Measurements from ENCODE around the gene KRT16.
"Not testable (repeated sequence)": the region's sequence is repeated elsewhere in the genome, so short reads cannot be mapped to it uniquely, and the experiment has no call there.

Gene KRT16

DNA sequence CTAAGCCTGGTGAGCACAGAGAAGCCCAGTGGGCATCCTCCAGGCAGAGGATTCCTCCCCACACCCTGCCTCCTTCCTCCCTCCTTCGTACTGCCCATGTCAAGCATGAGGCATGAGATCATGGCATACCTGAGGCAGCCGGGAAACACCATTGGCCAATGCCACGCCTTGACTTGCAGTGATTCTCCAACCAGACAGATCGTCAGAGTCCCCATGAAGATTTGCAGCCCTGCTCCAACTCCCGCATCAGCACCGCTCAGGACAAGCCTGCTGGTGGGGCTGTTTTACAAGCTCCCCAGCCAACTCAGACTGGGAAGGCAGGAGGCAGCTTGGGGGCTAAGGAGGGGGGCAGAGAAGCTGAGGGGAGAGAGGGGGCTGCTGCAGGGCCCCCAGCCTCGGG, 2.9 kb upstream of the KRT16 start:
- DNase-seq, result no peak
- TF ChIP-seq POLR2A (IDR thresholded peaks at IDR 0.05; ENCODE audit: low read length) (no peak), GATA1 (IDR thresholded peaks at IDR 0.05; ENCODE audit: low read depth, low read length) (no peak)

DNA sequence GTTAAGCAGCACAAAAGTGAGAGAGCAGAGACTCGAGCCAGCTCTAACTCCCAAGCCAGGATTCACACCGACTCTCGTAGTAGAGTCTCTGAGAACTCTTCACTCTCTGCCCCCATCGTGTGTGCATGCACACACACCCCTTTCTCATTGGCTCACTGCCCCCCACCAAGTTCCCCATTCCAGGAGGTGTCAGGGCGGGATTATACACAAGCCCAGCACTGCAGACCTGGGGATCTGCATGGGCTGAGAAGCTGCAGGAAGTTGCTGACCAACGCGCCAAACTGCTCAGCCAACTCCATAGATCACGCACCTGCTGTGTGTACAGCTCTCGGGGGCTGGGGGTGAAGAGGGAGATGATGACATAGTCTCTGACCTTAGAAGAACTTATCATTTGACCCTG, 2.2 kb upstream of the KRT16 start:
- DNase-seq, result not testable (repeated sequence)

DNA sequence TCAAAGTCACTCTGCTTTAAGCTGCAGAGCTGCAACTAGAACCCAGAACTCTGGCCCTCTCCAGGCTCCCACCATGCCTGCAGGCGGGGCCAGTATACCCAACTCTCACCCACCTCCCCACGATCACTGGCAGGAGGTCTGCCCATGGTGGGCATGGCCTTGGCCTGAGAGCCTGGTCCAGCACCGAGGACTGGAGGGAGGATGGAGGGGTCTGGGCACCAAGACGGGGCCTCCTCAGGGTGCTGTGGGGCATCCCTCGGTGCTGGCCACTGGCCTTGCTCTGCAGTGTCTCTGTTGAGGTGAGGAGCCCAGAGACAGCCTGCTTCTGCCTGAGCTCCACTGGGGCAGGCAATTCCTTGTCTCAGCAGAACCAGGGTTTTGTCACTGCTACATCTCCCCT, 1.5 kb upstream of the KRT16 start:
- DNase-seq, result no peak
- no peak for TF ChIP-seq POLR2A (IDR thresholded peaks at IDR 0.05; ENCODE audit: low read length)
- no peak for TF ChIP-seq GATA1 (IDR thresholded peaks at IDR 0.05; ENCODE audit: low read depth, low read length)

DNA sequence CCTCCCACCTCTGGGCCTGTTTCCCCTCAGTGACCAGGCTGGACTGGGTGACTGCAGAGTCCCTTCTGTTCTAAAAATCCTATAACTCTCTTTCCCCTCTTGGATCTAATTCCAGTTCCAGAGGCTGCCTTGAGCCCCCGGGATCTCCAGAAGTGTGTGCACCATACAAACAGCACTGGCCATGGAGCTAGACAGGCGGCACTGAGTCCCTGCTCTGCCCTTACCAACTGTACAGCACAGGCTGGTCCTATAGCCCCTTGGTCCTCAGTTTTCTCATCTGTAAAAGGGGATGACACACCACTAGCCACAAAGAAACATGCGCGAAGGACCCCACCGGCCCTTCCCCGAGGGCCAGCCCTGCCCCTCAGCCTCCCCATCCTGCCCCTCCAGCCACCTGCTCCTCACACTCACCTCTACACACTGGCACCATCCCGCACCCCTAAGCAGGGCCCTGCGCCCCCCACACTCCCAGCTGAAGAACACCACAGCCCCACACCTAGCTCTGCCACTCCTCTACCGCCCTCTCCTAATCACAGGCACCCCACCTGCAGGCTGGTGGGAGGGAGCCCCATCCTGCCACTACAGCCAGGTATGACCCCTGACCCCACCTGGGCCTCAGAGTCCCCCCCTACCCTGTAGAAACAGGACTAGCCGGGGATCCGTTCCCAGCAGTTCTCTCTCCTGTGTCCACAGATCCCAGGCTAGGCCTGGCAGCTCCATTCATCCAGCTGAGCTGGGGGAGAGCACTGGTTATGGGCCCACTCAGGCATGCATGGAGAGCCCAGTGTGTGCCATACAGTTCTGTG, 913 bp upstream of the KRT16 start:
- no peak for DNase-seq
- TF ChIP-seq POLR2A (IDR thresholded peaks at IDR 0.05; ENCODE audit: low read length), result no peak
- no peak for TF ChIP-seq GATA1 (IDR thresholded peaks at IDR 0.05; ENCODE audit: low read depth, low read length)

GRCh38 chr17:41610965-41611640, 1.5 kb downstream of the KRT16 start:
- no peak for DNase-seq
- TF ChIP-seq POLR2A (IDR thresholded peaks at IDR 0.05; ENCODE audit: low read length) (no peak), GATA1 (IDR thresholded peaks at IDR 0.05; ENCODE audit: low read depth, low read length) (no peak)

DNA sequence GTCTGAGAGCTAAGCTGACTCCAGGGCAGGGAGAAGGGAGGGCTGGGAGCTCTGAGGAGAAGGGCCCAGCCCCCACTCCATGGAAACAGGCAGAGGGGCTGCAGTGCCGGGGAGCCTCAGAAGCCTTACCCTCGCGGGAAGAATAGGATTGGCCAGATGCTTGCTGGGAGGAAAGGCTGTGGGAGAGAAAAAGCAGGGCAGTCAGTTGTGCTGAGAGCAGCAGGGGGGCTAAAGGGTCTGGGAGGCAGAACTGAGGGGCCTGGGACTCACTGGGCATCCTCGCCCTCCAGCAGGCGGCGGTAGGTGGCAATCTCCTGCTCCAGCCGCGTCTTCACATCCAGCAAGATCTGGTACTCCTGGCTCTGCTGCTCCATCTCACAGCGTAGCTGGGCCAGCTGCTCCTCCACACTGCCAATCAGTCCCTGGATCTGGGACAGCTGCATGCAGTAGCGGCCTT, 2.5 kb downstream of the KRT16 start:
- DNase-seq, result not testable (repeated sequence)

- not testable (repeated sequence) for DNase-seq
Measured at GRCh38 chr17:41606930-41607329, 5.6 kb downstream of the KRT16 start.

GRCh38 chr17:41602524-41602923, 10.0 kb downstream of the KRT16 start:
- no peak for DNase-seq

GRCh38 chr17:41600318-41600717, 12.2 kb downstream of the KRT16 start:
- DNase-seq, result no peak
- no peak for TF ChIP-seq GATA1 (IDR thresholded peaks at IDR 0.05; ENCODE audit: low read depth, low read length)
- no peak for TF ChIP-seq POLR2A (IDR thresholded peaks at IDR 0.05; ENCODE audit: low read length)

More at GRCh38 chr17:41602524-41602923, 10.0 kb downstream of the KRT16 start:
- no peak for TF ChIP-seq GATA1 (IDR thresholded peaks at IDR 0.05; ENCODE audit: low read depth, low read length)
- no peak for TF ChIP-seq POLR2A (IDR thresholded peaks at IDR 0.05; ENCODE audit: low read length)

GRCh38 chr17:41599680-41600079, 12.9 kb downstream of the KRT16 start:
- DNase-seq, result no peak

GRCh38 chr17:41595585-41595984, 17.0 kb downstream of the KRT16 start:
- no peak for TF ChIP-seq POLR2A (IDR thresholded peaks at IDR 0.05; ENCODE audit: low read length)
- no peak for TF ChIP-seq GATA1 (IDR thresholded peaks at IDR 0.05; ENCODE audit: low read depth, low read length)
- DNase-seq, result no peak

More at GRCh38 chr17:41599680-41600079, 12.9 kb downstream of the KRT16 start:
- TF ChIP-seq GATA1 (IDR thresholded peaks at IDR 0.05; ENCODE audit: low read depth, low read length) (no peak), POLR2A (IDR thresholded peaks at IDR 0.05; ENCODE audit: low read length) (no peak)

DNA sequence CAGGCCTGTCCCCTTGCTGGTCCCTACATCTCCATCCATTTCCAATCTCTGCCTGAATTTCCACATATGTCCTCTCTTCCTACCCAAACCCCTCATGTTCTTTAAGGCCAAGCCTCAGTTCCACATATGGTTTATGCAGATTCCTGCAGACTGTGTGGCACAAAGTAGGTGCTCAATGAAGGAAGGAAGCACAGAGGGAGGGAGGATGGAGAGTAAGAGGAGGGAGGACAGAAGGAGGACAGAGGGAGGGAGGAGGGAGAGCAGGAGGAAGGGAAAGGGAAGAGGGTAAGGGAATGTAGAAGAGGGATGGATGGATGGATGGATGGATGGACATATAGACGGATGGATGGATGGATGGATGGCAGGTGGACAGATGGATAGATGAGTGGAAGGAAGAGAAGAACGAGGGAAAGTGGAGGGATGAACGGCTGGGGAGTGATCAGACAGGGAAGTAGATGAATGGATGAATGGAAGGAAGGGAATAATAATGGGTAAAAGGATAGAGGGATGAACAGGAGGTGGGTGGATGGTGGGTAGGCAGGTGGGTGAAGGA, 18.1 kb downstream of the KRT16 start:
- no peak for DNase-seq
- TF ChIP-seq POLR2A (IDR thresholded peaks at IDR 0.05; ENCODE audit: low read length) (no peak), GATA1 (IDR thresholded peaks at IDR 0.05; ENCODE audit: low read depth, low read length) (no peak)

GRCh38 chr17:41593306-41593981, 19.1 kb downstream of the KRT16 start:
- TF ChIP-seq POLR2A (IDR thresholded peaks at IDR 0.05; ENCODE audit: low read length) (no peak), GATA1 (IDR thresholded peaks at IDR 0.05; ENCODE audit: low read depth, low read length) (no peak)
- DNase-seq, result no peak

DNA sequence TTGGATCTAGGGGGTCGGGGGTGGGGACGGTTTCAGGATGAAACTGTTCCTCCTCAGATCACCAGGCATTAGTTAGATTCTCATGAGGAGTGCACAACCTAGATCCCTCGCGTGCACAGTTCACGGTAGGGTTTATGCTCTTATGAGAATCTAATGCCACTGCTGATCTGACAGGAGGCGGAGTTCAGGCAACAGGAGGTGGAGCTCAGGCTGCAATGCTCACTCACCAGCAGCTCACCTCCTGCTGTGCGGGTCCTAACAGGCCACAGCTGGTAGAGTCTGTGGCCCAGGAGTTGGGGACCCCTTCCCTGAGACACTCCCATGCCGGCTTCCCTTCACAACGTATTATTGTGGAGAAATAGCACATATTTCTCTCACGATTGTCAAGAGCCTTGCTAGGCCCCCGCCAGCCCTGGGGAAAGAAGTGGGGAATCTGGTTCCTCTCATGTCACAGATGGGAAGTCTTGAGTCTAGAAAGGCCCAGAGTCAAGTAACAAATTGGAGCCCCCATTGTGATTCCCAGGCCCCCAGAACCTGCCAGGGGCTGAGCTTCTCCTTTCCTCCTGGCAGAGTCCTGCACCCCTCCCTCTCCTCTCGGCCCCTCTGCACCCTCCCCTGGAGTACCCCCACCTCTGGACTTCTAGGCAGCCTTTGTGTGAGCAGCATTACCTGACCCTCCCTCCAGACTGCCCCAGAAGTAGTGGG, 19.8 kb downstream of the KRT16 start:
- DNase-seq, result no peak
- no peak for TF ChIP-seq GATA1 (IDR thresholded peaks at IDR 0.05; ENCODE audit: low read depth, low read length)
- no peak for TF ChIP-seq POLR2A (IDR thresholded peaks at IDR 0.05; ENCODE audit: low read length)

All from erythroblast (primary cell).